Upper lobe of left lung (tissue), 4 donors: ENCODE results near the gene ZKSCAN4.

Experiments
- CTCF ChIP-seq, 6 experiments: fragments of 450-650 bp in 4 of 6; fragments of 200-600 bp in 2 of 6; sonication (generic) in 2 of 6; IDR thresholded peaks; one replicate each; pipeline ENCODE4 v1.5.1; 2016 to 2019; ENCODE audit warnings: antibody characterized with exemption in 6 of 6
- EP300 ChIP-seq, 4 donors: sonication (generic); formaldehyde crosslinking; IDR thresholded peaks; one replicate each; pipeline ENCODE4 v1.5.1; 2017; ENCODE audit warnings: antibody characterized with exemption in 4 of 4, control low read depth in 2 of 4
- POLR2A ChIP-seq, 4 donors: fragments of 450-650 bp; IDR thresholded peaks; one replicate each; pipeline ENCODE4 v1.5.1; 2016 to 2017; ENCODE audit warnings: antibody characterized with exemption in 4 of 4, mild to moderate bottlenecking in 2 of 4
- POLR2AphosphoS5 ChIP-seq, 2 donors: sonication (generic); formaldehyde crosslinking; IDR thresholded peaks; one replicate each; pipeline ENCODE4 v1.5.1; 2017; ENCODE audit warnings: antibody characterized with exemption in 2 of 2

- TF ChIP-seq POLR2AphosphoS5 (IDR thresholded peaks at IDR 0.05), result peak; percentile 38 to 52
- no peak for TF ChIP-seq CTCF (IDR thresholded peaks at IDR 0.05)
- TF ChIP-seq POLR2A (IDR thresholded peaks at IDR 0.05), result peak in 1 of 4 donors; percentile 33
- TF ChIP-seq EP300 (IDR thresholded peaks at IDR 0.05), result no peak
These were observed 7.1 kb upstream of the ZKSCAN4 start, which contains the start of gene NKAPL for GRCh38 chr6:28258877-28259777.
